ENCODE measurements around the gene GPR152. TPM values are rescaled to one million over a fixed set of nuclear protein-coding genes. Genes with fewer than 3 reads are reported as not detected.
A peak's percentile ranks its signal among the peaks of the same experiment; 100 is the strongest.

The GPR152 gene
- polyA plus RNA-seq, 2 donors = not detected

DNA sequence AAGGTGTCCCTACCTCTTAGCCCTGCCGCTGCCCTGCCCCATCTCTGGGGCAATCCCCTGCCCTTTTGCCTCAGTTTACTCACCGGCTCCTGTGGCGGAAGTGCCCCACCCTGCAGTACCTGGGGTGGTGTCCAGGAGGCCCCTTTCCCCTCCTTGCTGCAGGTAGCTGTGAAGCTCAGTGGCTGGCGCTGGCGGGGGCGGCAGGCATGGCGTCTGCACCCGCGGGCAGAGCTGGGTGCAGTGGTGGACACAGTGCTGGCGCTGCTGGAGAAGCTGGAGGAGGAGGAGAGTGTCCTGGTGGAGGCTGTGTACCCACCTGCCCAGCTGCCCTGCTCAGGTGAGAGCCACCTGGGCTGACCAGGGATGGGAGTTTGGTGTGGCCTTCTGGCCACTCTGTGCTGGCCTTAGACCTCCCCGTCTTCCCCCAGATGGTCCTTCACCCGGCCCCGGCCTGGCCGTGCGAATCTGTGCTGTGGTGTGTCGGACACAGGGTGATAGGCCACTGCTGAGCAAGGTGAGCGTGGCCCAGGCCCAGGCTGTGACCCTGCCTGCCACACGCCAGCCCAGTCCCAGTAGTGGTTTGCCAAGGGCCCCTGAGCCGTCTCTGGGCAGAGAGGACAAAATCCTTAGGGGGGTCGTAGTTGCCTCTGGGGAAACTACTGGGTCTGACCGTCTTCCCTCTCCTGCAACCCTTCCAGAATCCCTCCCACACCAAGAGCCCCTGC lies 33.0 kb downstream of the GPR152 start:
- Histone ChIP-seq H3K9me3 (ENCODE audit: control insufficient read depth in 2 of 2, insufficient read depth in 1 of 2, low read depth in 1 of 2, low read length in 1 of 2) (no peaks in the 10 kb centered on the region), H3K4me1 (ENCODE audit: control insufficient read depth in 2 of 2, insufficient read depth in 2 of 2, low read length in 1 of 2) (peaks cover 14 to 34% of the 10 kb centered on the region in 2 donors), H3K36me3 (ENCODE audit: control insufficient read depth in 2 of 2, insufficient read depth in 2 of 2, low read length in 1 of 2) (no peaks in the 10 kb centered on the region), H3K4me3 (ENCODE audit: low read depth in 1 of 2, low read length in 2 of 2) (no peak overlapping the region), H3K27me3 (ENCODE audit: control insufficient read depth in 1 of 2, insufficient read depth in 2 of 2, low read length in 2 of 2) (no peaks in the 10 kb centered on the region), H3K27ac (ENCODE audit: low read depth in 2 of 2, low read length in 1 of 2) (no peak overlapping the region)
- 86 to 88% methylated on average over 21 of the region's 21 CpGs for WGBS, 2 donors

DNA sequence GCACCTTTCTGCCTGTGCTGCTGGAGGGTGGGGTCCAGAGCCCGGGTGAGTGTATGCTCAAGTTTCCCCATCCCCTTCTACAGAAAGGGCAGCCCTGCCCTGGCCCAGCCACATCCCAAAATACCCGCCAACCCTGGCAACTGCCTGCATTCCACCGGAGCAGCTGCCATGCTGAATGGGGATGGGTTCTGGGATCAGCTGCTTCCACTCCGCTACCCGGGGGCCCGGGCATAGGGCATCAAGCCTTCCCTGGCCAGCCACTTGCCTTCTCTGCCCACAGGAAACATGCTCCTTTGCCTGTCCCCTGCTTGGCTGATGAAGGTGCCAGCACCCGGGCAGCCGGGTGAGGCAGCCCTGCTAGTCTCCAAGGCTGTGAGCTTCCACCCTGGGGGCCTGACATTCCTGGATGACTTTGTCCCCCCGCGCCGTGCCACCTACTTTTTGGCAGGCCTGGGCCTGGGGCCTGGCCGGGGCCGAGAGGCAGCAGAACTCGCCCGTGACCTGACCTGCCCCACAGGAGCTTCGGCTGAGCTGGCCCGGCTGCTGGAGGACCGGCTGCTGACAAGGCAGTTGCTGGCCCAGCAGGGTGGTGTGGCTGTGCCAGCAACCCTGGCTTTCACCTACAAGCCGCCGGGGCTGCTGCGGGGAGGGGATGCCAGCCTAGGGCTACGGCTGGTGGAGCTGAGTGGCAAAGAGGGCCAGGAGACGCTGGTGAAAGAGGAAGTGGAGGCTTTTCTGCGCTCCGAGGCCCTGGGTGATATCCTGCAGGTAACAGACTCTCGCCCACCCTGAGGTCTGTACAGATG lies 33.9 kb downstream of the GPR152 start:
- no peaks in the 10 kb centered on the region for H3K9me3 ChIP-seq (ENCODE audit: control insufficient read depth in 2 of 2, insufficient read depth in 1 of 2, low read depth in 1 of 2, low read length in 1 of 2)
- 42 to 50% methylated on average over 26 of the region's 26 CpGs for WGBS, 2 donors
- H3K4me3 ChIP-seq (ENCODE audit: low read depth in 1 of 2, low read length in 2 of 2) = no peak overlapping the region
- peaks cover 14 to 34% of the 10 kb centered on the region in 2 donors for H3K4me1 ChIP-seq (ENCODE audit: control insufficient read depth in 2 of 2, insufficient read depth in 2 of 2, low read length in 1 of 2)
- no peaks in the 10 kb centered on the region for H3K27me3 ChIP-seq (ENCODE audit: control insufficient read depth in 1 of 2, insufficient read depth in 2 of 2, low read length in 2 of 2)
- no peaks in the 10 kb centered on the region for H3K36me3 ChIP-seq (ENCODE audit: control insufficient read depth in 2 of 2, insufficient read depth in 2 of 2, low read length in 1 of 2)
- peak overlapping the region; percentile 27 to 56 for H3K27ac ChIP-seq (ENCODE audit: low read depth in 2 of 2, low read length in 1 of 2)

DNA sequence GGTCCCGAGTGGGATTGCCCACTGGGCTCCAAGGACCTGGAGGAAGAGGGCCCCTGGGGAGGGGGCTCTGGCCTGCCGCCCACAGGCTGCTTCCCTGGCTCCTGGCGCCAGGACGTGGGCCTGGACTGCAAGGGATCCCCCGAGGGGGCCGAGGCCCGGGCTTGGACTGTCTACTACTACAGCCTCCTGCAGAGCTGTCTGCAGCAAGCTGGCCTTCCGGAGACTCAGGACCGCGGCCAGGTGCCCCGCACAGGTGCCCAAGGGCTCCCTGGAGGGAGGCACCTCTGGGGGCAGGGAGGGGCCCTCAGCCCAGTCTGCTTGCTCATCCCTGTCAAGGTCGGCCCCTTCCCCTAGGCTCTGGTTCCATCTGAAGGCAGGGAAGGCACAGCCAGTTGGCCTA lies 35.1 kb downstream of the GPR152 start:
- Histone ChIP-seq H3K4me1 (ENCODE audit: control insufficient read depth in 2 of 2, insufficient read depth in 2 of 2, low read length in 1 of 2) (peaks cover 14 to 34% of the 10 kb centered on the region in 2 donors), H3K36me3 (ENCODE audit: control insufficient read depth in 2 of 2, insufficient read depth in 2 of 2, low read length in 1 of 2) (no peaks in the 10 kb centered on the region), H3K4me3 (ENCODE audit: low read depth in 1 of 2, low read length in 2 of 2) (no peak overlapping the region), H3K9me3 (ENCODE audit: control insufficient read depth in 2 of 2, insufficient read depth in 1 of 2, low read depth in 1 of 2, low read length in 1 of 2) (no peaks in the 10 kb centered on the region), H3K27ac (ENCODE audit: low read depth in 2 of 2, low read length in 1 of 2) (peak overlapping the region in 1 of 2 donors; percentile 38), H3K27me3 (ENCODE audit: control insufficient read depth in 1 of 2, insufficient read depth in 2 of 2, low read length in 2 of 2) (no peaks in the 10 kb centered on the region)
- WGBS, 2 donors = 73 to 78% methylated on average over 12 of the region's 12 CpGs

DNA sequence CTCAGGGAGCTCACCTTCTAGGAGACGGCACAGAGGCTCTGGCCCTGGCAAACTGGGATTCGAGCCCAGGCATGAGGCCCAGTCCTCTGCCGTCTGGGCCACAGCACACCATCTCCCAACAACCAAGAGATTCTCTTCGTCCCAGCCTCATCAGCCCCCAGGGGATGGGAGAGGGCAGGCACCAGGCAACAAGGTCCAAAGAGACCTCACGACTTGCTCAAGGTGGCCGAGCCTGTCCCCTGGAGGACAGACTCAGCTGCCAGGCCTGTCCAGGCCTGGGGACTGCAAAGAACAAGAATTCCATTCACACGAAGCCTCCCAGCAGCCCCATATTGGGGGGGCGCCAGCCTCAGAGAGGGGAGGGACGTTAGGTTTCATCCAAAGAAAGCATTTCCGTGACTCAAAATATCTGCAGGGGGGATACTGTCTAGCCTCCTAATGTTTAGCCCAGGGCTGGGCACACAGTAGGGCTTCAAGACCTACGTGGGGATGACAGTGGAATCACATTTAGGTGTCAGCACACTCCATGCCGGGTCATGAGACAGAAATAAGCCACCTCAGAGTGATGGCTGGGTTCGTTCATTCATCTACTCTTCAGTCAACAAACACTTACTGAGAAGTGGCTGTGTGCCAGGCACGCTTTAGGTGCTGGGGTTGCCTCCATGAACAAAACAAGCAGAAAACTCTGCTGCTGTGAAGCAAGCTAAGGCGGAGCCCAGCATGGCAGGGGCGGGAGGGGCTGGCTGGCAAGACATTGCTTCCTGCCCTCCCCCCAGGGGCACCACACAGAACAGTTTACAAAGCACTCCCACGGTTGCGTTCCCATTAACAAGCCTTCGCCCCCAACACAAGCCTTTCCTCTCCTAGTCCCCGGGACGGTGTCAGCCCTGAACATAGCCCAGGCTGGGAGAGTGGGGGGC lies 35.9 kb downstream of the GPR152 start:
- peak overlapping the region in 1 of 2 donors; percentile 38 for H3K27ac ChIP-seq (ENCODE audit: low read depth in 2 of 2, low read length in 1 of 2)
- no peaks in the 10 kb centered on the region for H3K36me3 ChIP-seq (ENCODE audit: control insufficient read depth in 2 of 2, insufficient read depth in 2 of 2, low read length in 1 of 2)
- no peaks in the 10 kb centered on the region for H3K9me3 ChIP-seq (ENCODE audit: control insufficient read depth in 2 of 2, insufficient read depth in 1 of 2, low read depth in 1 of 2, low read length in 1 of 2)
- 38 to 49% methylated on average over 21 of the region's 21 CpGs for WGBS, 2 donors
- no peak overlapping the region for H3K4me3 ChIP-seq (ENCODE audit: low read depth in 1 of 2, low read length in 2 of 2)
- H3K27me3 ChIP-seq (ENCODE audit: control insufficient read depth in 1 of 2, insufficient read depth in 2 of 2, low read length in 2 of 2) = no peaks in the 10 kb centered on the region
- peaks cover 14 to 34% of the 10 kb centered on the region in 2 donors for H3K4me1 ChIP-seq (ENCODE audit: control insufficient read depth in 2 of 2, insufficient read depth in 2 of 2, low read length in 1 of 2)

DNA sequence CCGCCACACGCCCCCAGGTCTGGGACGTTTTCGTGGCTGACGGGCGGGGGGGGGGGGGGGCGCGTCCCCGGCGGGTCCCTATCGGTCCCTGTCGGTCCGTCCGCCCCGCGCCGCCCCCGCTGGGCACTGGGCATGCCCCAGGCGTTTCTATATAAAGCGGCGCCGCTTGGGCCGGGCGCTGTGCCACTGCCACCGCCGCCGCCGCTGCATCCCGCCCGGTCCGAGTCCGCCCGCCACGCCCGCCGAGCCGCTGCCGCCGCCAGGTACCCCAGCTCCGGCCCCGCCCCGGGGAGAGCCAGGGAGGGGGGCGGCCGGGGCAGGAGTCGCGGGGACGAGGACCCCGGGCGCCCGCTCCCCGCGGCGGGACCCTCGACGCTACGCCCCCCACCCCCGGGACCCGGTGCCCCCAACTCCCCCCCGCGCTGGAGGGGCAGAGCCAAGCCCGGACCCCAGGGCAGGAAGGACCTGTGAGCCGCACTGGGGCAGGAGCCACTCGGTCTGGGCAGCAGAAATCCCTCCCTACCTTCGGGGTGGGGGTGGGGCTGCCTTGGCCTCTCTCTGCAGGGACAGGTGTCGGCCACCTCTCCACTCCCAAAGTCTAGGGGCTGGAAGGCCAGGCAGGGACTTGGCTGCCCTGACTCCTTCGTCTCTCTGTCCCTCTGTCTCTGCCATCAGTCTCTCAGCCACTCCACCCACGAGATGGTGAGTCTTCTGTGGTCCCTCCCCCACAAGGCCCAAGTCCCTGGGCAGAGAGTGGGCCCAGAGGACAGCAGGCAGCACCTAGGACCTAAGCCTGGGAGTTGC lies 36.8 kb downstream of the GPR152 start, which contains the start of gene CARNS1:
Gene CARNS1, plus strand, starts transcription at position 178 of the 804 bp plus-strand sequence. Its CDS starts 522 bp downstream, at position 700.
- Histone ChIP-seq H3K27me3 (ENCODE audit: control insufficient read depth in 1 of 2, insufficient read depth in 2 of 2, low read length in 2 of 2) (no peaks in the 10 kb centered on the region), H3K4me1 (ENCODE audit: control insufficient read depth in 2 of 2, insufficient read depth in 2 of 2, low read length in 1 of 2) (peaks cover 14 to 34% of the 10 kb centered on the region in 2 donors), H3K4me3 (ENCODE audit: low read depth in 1 of 2, low read length in 2 of 2) (peak within 1 kb of the TSS; percentile 13 to 21), H3K9me3 (ENCODE audit: control insufficient read depth in 2 of 2, insufficient read depth in 1 of 2, low read depth in 1 of 2, low read length in 1 of 2) (no peaks in the 10 kb centered on the region), H3K27ac (ENCODE audit: low read depth in 2 of 2, low read length in 1 of 2) (peak within 1 kb of the TSS in 1 of 2 donors; percentile 9), H3K36me3 (ENCODE audit: control insufficient read depth in 2 of 2, insufficient read depth in 2 of 2, low read length in 1 of 2) (no peaks in the 10 kb centered on the region)
- 5 to 11% methylated on average over 37 to 67 of the region's 67 CpGs for WGBS, 2 donors

DNA sequence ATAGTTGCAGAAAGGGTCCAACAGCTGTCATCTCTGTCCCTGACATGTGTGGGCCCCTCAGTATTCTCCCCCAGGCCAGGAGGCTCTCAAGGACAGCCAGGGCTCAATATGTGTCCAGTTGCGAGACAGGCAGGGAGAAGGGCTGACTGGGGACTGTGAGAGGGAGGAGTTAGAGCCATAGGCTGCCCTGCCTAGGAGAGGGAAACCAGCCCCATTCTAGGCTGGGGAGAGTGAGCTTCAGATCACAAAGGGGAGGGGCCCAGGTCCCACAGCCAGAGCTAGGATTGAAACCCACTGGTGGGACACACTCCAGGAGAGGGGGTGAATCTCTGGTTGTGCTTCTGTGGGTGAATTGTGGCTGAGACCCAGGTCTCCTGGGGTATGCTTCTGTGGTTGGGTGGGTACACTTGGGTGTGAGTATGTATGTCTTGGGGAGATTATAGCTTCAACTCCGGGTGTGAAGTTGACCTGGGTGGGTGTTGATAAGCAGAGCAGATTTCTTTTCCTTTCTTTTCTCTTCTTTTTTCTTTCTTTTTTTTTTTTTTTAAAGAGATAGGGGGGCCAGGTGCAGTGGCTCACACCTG lies 39.2 kb downstream of the GPR152 start:
- Histone ChIP-seq H3K9me3 (ENCODE audit: control insufficient read depth in 2 of 2, insufficient read depth in 1 of 2, low read depth in 1 of 2, low read length in 1 of 2) (no peaks in the 10 kb centered on the region), H3K4me3 (ENCODE audit: low read depth in 1 of 2, low read length in 2 of 2) (no peak overlapping the region), H3K36me3 (ENCODE audit: control insufficient read depth in 2 of 2, insufficient read depth in 2 of 2, low read length in 1 of 2) (no peaks in the 10 kb centered on the region), H3K27ac (ENCODE audit: low read depth in 2 of 2, low read length in 1 of 2) (no peak overlapping the region), H3K4me1 (ENCODE audit: control insufficient read depth in 2 of 2, insufficient read depth in 2 of 2, low read length in 1 of 2) (peaks cover 10 to 16% of the 10 kb centered on the region in 2 donors), H3K27me3 (ENCODE audit: control insufficient read depth in 1 of 2, insufficient read depth in 2 of 2, low read length in 2 of 2) (no peaks in the 10 kb centered on the region)
- WGBS, 2 donors = 63 to 70% methylated on average over 2 of the region's 2 CpGs

DNA sequence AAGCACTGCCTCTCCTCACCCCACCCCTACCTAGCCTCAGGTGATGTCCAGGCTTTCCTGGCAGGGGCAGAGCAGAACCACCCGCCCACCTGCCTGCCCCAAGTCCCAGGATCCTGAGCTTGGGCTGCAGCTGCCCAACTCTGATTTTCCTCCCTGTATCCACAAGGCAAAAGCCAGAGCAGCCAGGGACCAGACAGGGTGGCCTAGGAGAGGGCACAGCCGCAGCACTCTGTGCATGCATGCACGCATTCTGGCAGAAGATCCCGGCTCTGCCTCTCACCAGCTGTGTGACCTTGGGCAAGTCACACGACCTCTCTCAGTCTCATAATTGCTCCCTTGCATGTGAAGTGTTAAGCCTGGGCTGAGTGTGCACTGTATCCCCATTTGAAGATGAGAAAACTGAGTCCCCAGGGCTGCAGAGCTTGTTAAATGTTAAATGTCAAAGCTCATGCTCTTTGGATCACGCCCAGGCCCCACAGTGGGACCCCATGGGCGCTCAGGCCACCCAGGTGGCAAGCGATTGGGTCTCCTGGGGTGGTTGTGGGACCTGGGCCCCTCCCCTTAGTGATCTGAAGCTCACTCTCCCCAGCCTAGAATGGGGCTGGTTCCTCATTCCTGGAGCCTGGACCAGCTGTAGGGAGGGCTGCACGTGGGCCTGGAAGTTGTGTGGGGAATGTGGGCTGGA lies 39.9 kb downstream of the GPR152 start:
- 62 to 63% methylated on average over 9 of the region's 9 CpGs for WGBS, 2 donors
- no peaks in the 10 kb centered on the region for H3K9me3 ChIP-seq (ENCODE audit: control insufficient read depth in 2 of 2, insufficient read depth in 1 of 2, low read depth in 1 of 2, low read length in 1 of 2)
- H3K4me1 ChIP-seq (ENCODE audit: control insufficient read depth in 2 of 2, insufficient read depth in 2 of 2, low read length in 1 of 2) = peaks cover 10 to 14% of the 10 kb centered on the region in 2 donors
- H3K27me3 ChIP-seq (ENCODE audit: control insufficient read depth in 1 of 2, insufficient read depth in 2 of 2, low read length in 2 of 2) = no peaks in the 10 kb centered on the region
- H3K36me3 ChIP-seq (ENCODE audit: control insufficient read depth in 2 of 2, insufficient read depth in 2 of 2, low read length in 1 of 2) = no peaks in the 10 kb centered on the region
- H3K27ac ChIP-seq (ENCODE audit: low read depth in 2 of 2, low read length in 1 of 2) = no peak overlapping the region
- H3K4me3 ChIP-seq (ENCODE audit: low read depth in 1 of 2, low read length in 2 of 2) = no peak overlapping the region

DNA sequence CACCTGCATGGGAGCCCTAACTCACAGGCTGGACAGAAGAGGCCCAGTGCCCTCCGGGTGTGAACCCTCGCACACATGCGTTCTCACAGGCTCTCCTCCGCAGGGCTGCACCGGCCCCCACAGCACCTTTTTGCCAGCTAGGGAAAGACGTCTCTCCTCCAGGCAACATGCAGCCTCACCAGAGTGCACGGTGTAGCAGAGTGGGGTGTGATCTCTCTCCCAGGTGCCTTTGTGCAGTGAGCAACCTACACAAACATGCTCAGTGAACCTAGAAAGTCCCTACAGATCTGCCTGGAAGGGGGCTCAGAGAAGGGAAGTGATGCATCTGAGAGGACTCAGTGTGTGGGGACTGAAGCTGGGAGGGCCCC lies 40.8 kb downstream of the GPR152 start:
- Histone ChIP-seq H3K36me3 (ENCODE audit: control insufficient read depth in 2 of 2, insufficient read depth in 2 of 2, low read length in 1 of 2) (no peaks in the 10 kb centered on the region), H3K27me3 (ENCODE audit: control insufficient read depth in 1 of 2, insufficient read depth in 2 of 2, low read length in 2 of 2) (no peaks in the 10 kb centered on the region), H3K4me3 (ENCODE audit: low read depth in 1 of 2, low read length in 2 of 2) (no peak overlapping the region), H3K9me3 (ENCODE audit: control insufficient read depth in 2 of 2, insufficient read depth in 1 of 2, low read depth in 1 of 2, low read length in 1 of 2) (no peaks in the 10 kb centered on the region), H3K27ac (ENCODE audit: low read depth in 2 of 2, low read length in 1 of 2) (no peak overlapping the region), H3K4me1 (ENCODE audit: control insufficient read depth in 2 of 2, insufficient read depth in 2 of 2, low read length in 1 of 2) (peaks cover 10 to 12% of the 10 kb centered on the region in 2 donors)
- 63 to 64% methylated on average over 7 of the region's 7 CpGs for WGBS, 2 donors
